HL-60 (cell line): ENCODE measurements around the gene ZBTB40.

ENCODE experiments used
- DNase-seq, 2 experiments: peaks; one replicate each; pipeline ENCODE4 v3.0.0-alpha.2; 2010 to 2020; ENCODE audit warnings: low read depth in 1 of 2, low spot score in 1 of 2
- H3K27ac ChIP-seq: fragments of 250-450 bp; sonication (Bioruptor Pico); replicated peaks from 2 replicates; pipeline ENCODE4 v1.5.1; 2020; ENCODE audit warnings: mild to moderate bottlenecking, moderate library complexity
- H3K27me3 ChIP-seq: fragments of 250-450 bp; sonication (Bioruptor Pico); 2 replicates; pipeline ENCODE4 v1.5.1; 2021; ENCODE audit warnings: mild to moderate bottlenecking, moderate library complexity; ENCODE audit not compliant: insufficient read depth, poor library complexity, severe bottlenecking
- H3K4me3 ChIP-seq: replicated peaks from 2 replicates; pipeline ENCODE4 v1.5.1; 2011; ENCODE audit warnings: mild to moderate bottlenecking, control low read depth, low read length; ENCODE audit not compliant: insufficient read depth
- GABPA ChIP-seq: IDR thresholded peaks from 2 replicates; pipeline ENCODE4 v1.6.1; 2012; ENCODE audit warnings: low read depth
- POLR2AphosphoS5 ChIP-seq: IDR thresholded peaks from 2 replicates; pipeline ENCODE4 v1.6.1; 2012; ENCODE audit warnings: low read depth
- SPI1 ChIP-seq: IDR thresholded peaks from 2 replicates; pipeline ENCODE4 v1.6.1; 2012; ENCODE audit warnings: low read depth, mild to moderate bottlenecking, borderline replicate concordance
- TF ChIP-seq, protein P1 (sequence below): IDR thresholded peaks from 2 replicates; pipeline ENCODE4 v1.6.1; 2012; ENCODE audit warnings: low read depth; ENCODE audit not compliant: insufficient replicate concordance
- TF ChIP-seq, protein P2 (sequence below): IDR thresholded peaks from one replicate; pipeline ENCODE4 v1.5.1; 2011; ENCODE audit warnings: low read length, control low read depth, inconsistent platforms; ENCODE audit not compliant: insufficient read depth

The ZBTB40 gene

GRCh38 chr1:22471078-22471477 is 19.4 kb downstream of the ZBTB40 start:
- TF ChIP-seq POLR2AphosphoS5 (no peak), SPI1 (no peak), GABPA (no peak)
- TF ChIP-seq, protein P1, sequence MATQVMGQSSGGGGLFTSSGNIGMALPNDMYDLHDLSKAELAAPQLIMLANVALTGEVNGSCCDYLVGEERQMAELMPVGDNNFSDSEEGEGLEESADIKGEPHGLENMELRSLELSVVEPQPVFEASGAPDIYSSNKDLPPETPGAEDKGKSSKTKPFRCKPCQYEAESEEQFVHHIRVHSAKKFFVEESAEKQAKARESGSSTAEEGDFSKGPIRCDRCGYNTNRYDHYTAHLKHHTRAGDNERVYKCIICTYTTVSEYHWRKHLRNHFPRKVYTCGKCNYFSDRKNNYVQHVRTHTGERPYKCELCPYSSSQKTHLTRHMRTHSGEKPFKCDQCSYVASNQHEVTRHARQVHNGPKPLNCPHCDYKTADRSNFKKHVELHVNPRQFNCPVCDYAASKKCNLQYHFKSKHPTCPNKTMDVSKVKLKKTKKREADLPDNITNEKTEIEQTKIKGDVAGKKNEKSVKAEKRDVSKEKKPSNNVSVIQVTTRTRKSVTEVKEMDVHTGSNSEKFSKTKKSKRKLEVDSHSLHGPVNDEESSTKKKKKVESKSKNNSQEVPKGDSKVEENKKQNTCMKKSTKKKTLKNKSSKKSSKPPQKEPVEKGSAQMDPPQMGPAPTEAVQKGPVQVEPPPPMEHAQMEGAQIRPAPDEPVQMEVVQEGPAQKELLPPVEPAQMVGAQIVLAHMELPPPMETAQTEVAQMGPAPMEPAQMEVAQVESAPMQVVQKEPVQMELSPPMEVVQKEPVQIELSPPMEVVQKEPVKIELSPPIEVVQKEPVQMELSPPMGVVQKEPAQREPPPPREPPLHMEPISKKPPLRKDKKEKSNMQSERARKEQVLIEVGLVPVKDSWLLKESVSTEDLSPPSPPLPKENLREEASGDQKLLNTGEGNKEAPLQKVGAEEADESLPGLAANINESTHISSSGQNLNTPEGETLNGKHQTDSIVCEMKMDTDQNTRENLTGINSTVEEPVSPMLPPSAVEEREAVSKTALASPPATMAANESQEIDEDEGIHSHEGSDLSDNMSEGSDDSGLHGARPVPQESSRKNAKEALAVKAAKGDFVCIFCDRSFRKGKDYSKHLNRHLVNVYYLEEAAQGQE: no peak
- TF ChIP-seq, protein P2, sequence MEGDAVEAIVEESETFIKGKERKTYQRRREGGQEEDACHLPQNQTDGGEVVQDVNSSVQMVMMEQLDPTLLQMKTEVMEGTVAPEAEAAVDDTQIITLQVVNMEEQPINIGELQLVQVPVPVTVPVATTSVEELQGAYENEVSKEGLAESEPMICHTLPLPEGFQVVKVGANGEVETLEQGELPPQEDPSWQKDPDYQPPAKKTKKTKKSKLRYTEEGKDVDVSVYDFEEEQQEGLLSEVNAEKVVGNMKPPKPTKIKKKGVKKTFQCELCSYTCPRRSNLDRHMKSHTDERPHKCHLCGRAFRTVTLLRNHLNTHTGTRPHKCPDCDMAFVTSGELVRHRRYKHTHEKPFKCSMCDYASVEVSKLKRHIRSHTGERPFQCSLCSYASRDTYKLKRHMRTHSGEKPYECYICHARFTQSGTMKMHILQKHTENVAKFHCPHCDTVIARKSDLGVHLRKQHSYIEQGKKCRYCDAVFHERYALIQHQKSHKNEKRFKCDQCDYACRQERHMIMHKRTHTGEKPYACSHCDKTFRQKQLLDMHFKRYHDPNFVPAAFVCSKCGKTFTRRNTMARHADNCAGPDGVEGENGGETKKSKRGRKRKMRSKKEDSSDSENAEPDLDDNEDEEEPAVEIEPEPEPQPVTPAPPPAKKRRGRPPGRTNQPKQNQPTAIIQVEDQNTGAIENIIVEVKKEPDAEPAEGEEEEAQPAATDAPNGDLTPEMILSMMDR: no peak
- DNase-seq: no peak
- Histone ChIP-seq H3K27me3 (no peaks in the 10 kb centered on the region), H3K27ac (no peak overlapping the region), H3K4me3 (no peak overlapping the region)

DNA sequence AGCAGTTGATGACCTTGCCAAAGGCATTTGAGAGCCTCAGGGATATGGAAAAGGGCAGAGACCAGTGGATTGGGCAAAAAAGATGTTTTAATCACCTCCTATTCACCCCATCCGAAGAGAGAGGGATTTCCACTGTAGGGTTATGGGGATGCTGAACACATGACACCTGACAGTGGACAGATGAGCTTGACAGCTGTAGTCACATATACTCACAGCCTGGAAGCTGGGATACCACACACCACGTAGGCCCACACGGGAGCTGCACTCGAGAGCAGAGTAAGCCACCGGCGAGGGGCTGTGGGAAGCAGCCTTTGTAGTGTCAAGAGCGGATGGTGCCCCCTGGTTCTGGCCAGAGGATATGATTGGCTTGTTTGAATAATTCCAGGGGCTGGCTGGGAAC is 20.0 kb downstream of the ZBTB40 start:
- TF ChIP-seq POLR2AphosphoS5: no peak
- TF ChIP-seq, protein P2: no peak
- TF ChIP-seq SPI1: no peak
- TF ChIP-seq, protein P1: no peak
- TF ChIP-seq GABPA: no peak
- Histone ChIP-seq H3K4me3 (no peak overlapping the region), H3K27me3 (no peaks in the 10 kb centered on the region), H3K27ac (no peak overlapping the region)
- DNase-seq: no peak

DNA sequence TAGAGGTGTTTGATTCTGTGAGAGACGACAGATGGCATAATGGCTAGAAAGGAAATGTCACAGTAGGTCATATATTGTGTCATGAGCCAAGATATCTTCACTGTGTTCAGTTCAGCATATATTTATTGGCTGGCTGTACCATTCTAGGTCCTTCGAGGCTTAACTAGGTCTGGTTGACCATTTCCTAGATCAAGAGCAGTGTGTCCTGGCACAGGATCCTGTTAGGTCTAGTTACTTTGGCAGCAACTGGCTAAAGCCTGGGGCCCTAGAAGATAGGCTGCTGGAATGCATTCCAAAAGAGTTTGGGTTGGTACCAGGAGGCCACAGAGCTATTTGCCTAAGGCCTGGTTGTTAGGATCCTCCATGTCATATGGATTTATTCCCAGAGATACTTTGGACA is 20.9 kb downstream of the ZBTB40 start:
- no peak for DNase-seq
- TF ChIP-seq, protein P1: no peak
- TF ChIP-seq, protein P2: no peak
- TF ChIP-seq POLR2AphosphoS5 (no peak), SPI1 (no peak), GABPA (no peak)

More for the DNA sequence above, 20.9 kb downstream of the ZBTB40 start:
- H3K27me3 ChIP-seq: no peaks in the 10 kb centered on the region
- no peak overlapping the region for H3K27ac ChIP-seq
- no peak overlapping the region for H3K4me3 ChIP-seq
